Measurements from ENCODE around the gene OR2AK2.

GRCh38 chr1:248007778-248008177 lies 42.7 kb downstream of the OR2AK2 start:
- TF ChIP-seq POLR2A (IDR thresholded peaks at IDR 0.05) = no peak
- TF ChIP-seq, protein P1, sequence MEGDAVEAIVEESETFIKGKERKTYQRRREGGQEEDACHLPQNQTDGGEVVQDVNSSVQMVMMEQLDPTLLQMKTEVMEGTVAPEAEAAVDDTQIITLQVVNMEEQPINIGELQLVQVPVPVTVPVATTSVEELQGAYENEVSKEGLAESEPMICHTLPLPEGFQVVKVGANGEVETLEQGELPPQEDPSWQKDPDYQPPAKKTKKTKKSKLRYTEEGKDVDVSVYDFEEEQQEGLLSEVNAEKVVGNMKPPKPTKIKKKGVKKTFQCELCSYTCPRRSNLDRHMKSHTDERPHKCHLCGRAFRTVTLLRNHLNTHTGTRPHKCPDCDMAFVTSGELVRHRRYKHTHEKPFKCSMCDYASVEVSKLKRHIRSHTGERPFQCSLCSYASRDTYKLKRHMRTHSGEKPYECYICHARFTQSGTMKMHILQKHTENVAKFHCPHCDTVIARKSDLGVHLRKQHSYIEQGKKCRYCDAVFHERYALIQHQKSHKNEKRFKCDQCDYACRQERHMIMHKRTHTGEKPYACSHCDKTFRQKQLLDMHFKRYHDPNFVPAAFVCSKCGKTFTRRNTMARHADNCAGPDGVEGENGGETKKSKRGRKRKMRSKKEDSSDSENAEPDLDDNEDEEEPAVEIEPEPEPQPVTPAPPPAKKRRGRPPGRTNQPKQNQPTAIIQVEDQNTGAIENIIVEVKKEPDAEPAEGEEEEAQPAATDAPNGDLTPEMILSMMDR (IDR thresholded peaks at IDR 0.05) = no peak
